Articular chondrocyte of knee joint (primary cell): ENCODE measurements around the gene MCOLN3. TPM values are rescaled to one million over a fixed set of nuclear protein-coding genes. Genes with fewer than 3 reads are reported as not detected.

Experiments used
- total RNA-seq: library from RNA; depleted of rRNA; stranded (reverse); fragments of >200 nt; gene quantifications from 2 replicates; pipeline ENCODE4 v1.2.3, GENCODE V29; 2012

Gene MCOLN3, protein sequence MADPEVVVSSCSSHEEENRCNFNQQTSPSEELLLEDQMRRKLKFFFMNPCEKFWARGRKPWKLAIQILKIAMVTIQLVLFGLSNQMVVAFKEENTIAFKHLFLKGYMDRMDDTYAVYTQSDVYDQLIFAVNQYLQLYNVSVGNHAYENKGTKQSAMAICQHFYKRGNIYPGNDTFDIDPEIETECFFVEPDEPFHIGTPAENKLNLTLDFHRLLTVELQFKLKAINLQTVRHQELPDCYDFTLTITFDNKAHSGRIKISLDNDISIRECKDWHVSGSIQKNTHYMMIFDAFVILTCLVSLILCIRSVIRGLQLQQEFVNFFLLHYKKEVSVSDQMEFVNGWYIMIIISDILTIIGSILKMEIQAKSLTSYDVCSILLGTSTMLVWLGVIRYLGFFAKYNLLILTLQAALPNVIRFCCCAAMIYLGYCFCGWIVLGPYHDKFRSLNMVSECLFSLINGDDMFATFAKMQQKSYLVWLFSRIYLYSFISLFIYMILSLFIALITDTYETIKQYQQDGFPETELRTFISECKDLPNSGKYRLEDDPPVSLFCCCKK
- 7.8 and 13.7 TPM in 2 replicates for total RNA-seq

GRCh38 chr1:85048296-85049064 lies at the start of gene MCOLN3:
MCOLN3 (minus strand) TSS chr1:85048500; CDS start chr1:85045360, 3,140 bp downstream.

GRCh38 chr1:84996846-84997666 lies 51.2 kb downstream of the MCOLN3 start, which contains the start of gene MCOLN2:
MCOLN2 (minus strand) TSS chr1:84997113; CDS start chr1:84996872, 241 bp downstream.

Other genes with a start within 250 kb of the MCOLN3 start
- gene LPAR3, start 155.3 kb downstream of the MCOLN3 start, total RNA-seq = 0.32 TPM in 1 of 2 replicates, not detected in the other
- gene MCOLN2, start 51.4 kb downstream of the MCOLN3 start, total RNA-seq = 6.7 and 10.2 TPM in 2 replicates
- gene SYDE2, start 152.5 kb upstream of the MCOLN3 start, total RNA-seq = 6.9 and 8.6 TPM in 2 replicates
- gene C1orf52, start 211.2 kb upstream of the MCOLN3 start, total RNA-seq = 13.5 and 14.6 TPM in 2 replicates
- 39.9 and 50.0 TPM in 2 replicates for gene BCL10, start 228.1 kb upstream of the MCOLN3 start, total RNA-seq